Measurements from ENCODE around the gene CBFA2T3. TPM values are rescaled to one million over a fixed set of nuclear protein-coding genes. Genes with fewer than 3 reads are reported as not detected.

Gene CBFA2T3
- total RNA-seq, 6 experiments from 2014 or later: 2.5 to 9.8 (median 4.2) TPM

GRCh38 chr16:88995194-88995593 lies 18.2 kb upstream of the CBFA2T3 start:
- DNase-seq (no peak), ATAC-seq (no peak)
- 49% methylated on average over 11 of the region's 16 CpGs for WGBS (ENCODE audit: insufficient coverage, low coverage, low lambda C conversion rate, missing lambda C conversion rate)
- Histone ChIP-seq H3K36me3 (no peaks in the 10 kb centered on the region), H3K27ac (no peak overlapping the region), H3K27me3 (no peaks in the 10 kb centered on the region), H3K9me3 (no peaks in the 10 kb centered on the region), H3K4me3 (no peak overlapping the region), H3K4me1 (no peaks in the 10 kb centered on the region)
- intact Hi-C loops (cut with DNase I): no loop called here
- no peak for TF ChIP-seq POLR2A (IDR thresholded peaks at IDR 0.05)
- TF ChIP-seq CTCF (IDR thresholded peaks at IDR 0.05): no peak

GRCh38 chr16:88994695-88995094 lies 17.7 kb upstream of the CBFA2T3 start:
- Histone ChIP-seq H3K9me3 (no peaks in the 10 kb centered on the region), H3K27me3 (no peaks in the 10 kb centered on the region), H3K27ac (no peak overlapping the region), H3K36me3 (no peaks in the 10 kb centered on the region), H3K4me1 (no peaks in the 10 kb centered on the region), H3K4me3 (no peak overlapping the region)
- TF ChIP-seq CTCF (IDR thresholded peaks at IDR 0.05): no peak
- TF ChIP-seq POLR2A (IDR thresholded peaks at IDR 0.05): no peak
- WGBS (ENCODE audit: insufficient coverage, low coverage, low lambda C conversion rate, missing lambda C conversion rate): 34% methylated on average over 6 of the region's 12 CpGs
- intact Hi-C loops (cut with DNase I): no loop called here
- DNase-seq (no peak), ATAC-seq (no peak)

DNA sequence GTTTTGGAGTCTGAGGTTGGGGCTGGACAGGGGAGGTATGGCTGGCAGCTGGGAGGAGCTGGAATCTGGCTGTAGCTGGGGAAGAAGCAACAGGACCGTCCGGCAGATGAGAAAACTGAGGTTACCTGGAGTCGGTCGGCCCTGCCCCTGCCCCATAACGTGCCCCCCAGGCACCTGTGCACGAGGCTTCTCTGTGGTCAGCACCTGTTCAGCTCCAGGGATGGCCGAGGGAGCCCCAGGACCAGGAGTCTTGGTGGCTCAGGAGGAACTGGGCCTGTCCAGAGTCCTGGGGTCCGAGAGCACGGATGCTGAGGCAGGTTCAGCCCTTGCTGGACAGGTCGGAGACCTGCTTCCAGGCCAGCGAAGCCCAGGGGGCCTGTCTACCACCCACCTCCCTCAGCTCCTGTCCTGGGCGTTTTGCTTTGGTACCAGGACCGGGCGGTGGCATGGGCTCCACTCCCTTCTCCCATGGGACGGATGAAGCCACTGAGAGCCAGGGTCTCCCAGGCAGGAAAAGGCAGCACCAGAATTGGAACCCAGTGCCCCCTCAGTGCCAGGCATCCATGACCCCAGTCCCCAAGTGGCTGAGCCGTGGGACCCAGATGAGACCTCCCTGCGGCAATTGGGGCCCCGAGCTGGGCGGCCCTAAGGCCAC lies 17.1 kb upstream of the CBFA2T3 start:
- H3K4me3 ChIP-seq: no peak overlapping the region
- H3K36me3 ChIP-seq: no peaks in the 10 kb centered on the region
- no peaks in the 10 kb centered on the region for H3K9me3 ChIP-seq
- H3K27ac ChIP-seq: no peak overlapping the region
- no peaks in the 10 kb centered on the region for H3K4me1 ChIP-seq
- 18% methylated on average over 3 of the region's 19 CpGs for WGBS (ENCODE audit: insufficient coverage, low coverage, low lambda C conversion rate, missing lambda C conversion rate)
- intact Hi-C loops (cut with DNase I): no loop called here
- TF ChIP-seq CTCF (IDR thresholded peaks at IDR 0.05) (no peak), POLR2A (IDR thresholded peaks at IDR 0.05) (no peak)
- DNase-seq (no peak), ATAC-seq (no peak)
- H3K27me3 ChIP-seq: no peaks in the 10 kb centered on the region

DNA sequence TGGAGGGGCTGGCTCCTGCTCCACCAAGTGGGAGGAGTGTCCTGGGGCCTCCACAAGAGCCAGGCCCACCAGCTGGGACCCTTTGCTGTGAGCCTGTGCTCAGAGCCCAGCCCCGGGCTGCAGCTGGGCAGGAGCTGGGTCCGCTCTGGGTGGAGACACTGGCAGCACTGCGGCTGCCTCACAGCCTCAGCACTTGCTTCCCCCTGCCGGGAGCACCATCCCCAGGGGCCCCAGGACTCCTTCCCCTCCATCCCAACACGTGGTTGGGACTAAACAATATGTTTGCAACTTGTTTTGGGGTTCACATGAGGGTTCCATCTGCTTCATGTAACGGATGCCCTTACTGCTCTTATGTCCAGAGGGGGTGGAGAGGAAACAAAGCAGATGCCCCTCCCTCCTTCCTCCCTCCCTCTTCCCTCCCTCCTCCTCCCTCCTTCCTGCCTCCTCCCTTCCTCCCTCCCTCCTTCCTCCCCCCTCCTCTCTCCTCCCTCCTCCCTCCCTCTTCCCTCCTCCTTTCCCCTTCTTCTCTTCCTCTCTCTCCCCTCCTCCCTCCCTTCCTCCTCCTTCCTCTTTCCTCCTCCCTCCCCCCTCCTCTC lies 16.3 kb upstream of the CBFA2T3 start:
- Histone ChIP-seq H3K36me3 (no peaks in the 10 kb centered on the region), H3K27ac (no peak overlapping the region), H3K4me3 (no peak overlapping the region), H3K27me3 (no peaks in the 10 kb centered on the region), H3K9me3 (no peaks in the 10 kb centered on the region), H3K4me1 (no peaks in the 10 kb centered on the region)
- ATAC-seq: peak in 2 of 4 donors; percentile 22 to 28
- intact Hi-C loops (cut with DNase I): no loop called here
- no peak for TF ChIP-seq POLR2A (IDR thresholded peaks at IDR 0.05)
- TF ChIP-seq CTCF (IDR thresholded peaks at IDR 0.05): no peak
- 38% methylated on average over 1 of the region's 6 CpGs for WGBS (ENCODE audit: insufficient coverage, low coverage, low lambda C conversion rate, missing lambda C conversion rate)
- no peak for DNase-seq
